IMR-90 (cell line): ENCODE results near the gene CERS6. TPM values are rescaled to one million over a fixed set of nuclear protein-coding genes. Genes with fewer than 3 reads are reported as not detected.

Experiments used
- ATAC-seq: fragments of 200-7000 bp; cut with Tn5 transposase; 2 replicates; pipeline ENCODE4 v1.9.1; 2020; ENCODE audit warnings: low read depth, mild to moderate bottlenecking, moderate library complexity
- BruUV-seq: library from RNA; stranded (reverse); fragments of 400-500 nt; replicated peaks from 2 replicates; lab custom pipeline; 2021; lab: Mats Ljungman, UMichigan
- CTCF ChIA-PET: fragments of 300-600 bp; formaldehyde crosslinking; extraction: SDS; loops from one replicate; lab custom pipeline; 2021; ENCODE audit warnings: antibody characterized with exemption; lab: Yijun Ruan, JAX
- POLR2A ChIA-PET: fragments of 300-600 bp; sonication (Branson Sonifier 250); formaldehyde crosslinking; loops from one replicate; lab custom pipeline; 2022; ENCODE audit warnings: antibody characterized with exemption; ENCODE audit not compliant: unreplicated experiment; lab: Charles Lee
- DNase-seq: peaks from one replicate; pipeline ENCODE4 v3.0.0; 2013
- H2AFZ ChIP-seq: replicated peaks from 2 replicates; pipeline ENCODE3; 2013; ENCODE audit warnings: low read length, mild to moderate bottlenecking; ENCODE audit not compliant: poor library complexity
- H2AK5ac ChIP-seq: 2 replicates; pipeline ENCODE4 v1.6.1; 2013; ENCODE audit warnings: low read depth, low read length, inconsistent platforms
- H2AK9ac ChIP-seq: replicated peaks from 2 replicates; pipeline ENCODE3; 2013; ENCODE audit warnings: mild to moderate bottlenecking, low read depth, low read length, moderate library complexity; ENCODE audit not compliant: poor library complexity
- H2BK120ac ChIP-seq: 2 replicates; pipeline ENCODE4 v1.6.1; 2013; ENCODE audit warnings: low read depth, low read length, inconsistent platforms
- H2BK15ac ChIP-seq: 3 replicates; pipeline ENCODE4 v1.6.1; 2013; ENCODE audit warnings: low read depth, low read length, inconsistent platforms
- H2BK20ac ChIP-seq: 2 replicates; pipeline ENCODE4 v1.6.1; 2013; ENCODE audit warnings: low read depth, mild to moderate bottlenecking, inconsistent platforms, low read length, moderate library complexity
- H2BK5ac ChIP-seq: 2 replicates; pipeline ENCODE4 v1.6.1; 2013; ENCODE audit warnings: mild to moderate bottlenecking, low read depth, low read length, inconsistent platforms; ENCODE audit not compliant: poor library complexity, severe bottlenecking
- H3K14ac ChIP-seq: replicated peaks from 2 replicates; pipeline ENCODE4 v1.6.1; 2013; ENCODE audit warnings: low read depth, low read length, inconsistent platforms
- H3K18ac ChIP-seq: 2 replicates; pipeline ENCODE4 v1.6.1; 2013; ENCODE audit warnings: low read depth, low read length, control low read depth
- H3K23ac ChIP-seq: 2 replicates; pipeline ENCODE4 v1.6.1; 2013; ENCODE audit warnings: low read depth, low read length, inconsistent platforms
- H3K27ac ChIP-seq: 2 replicates; pipeline ENCODE4 v1.5.1; 2013; ENCODE audit warnings: mild to moderate bottlenecking, control low read depth, low read length; ENCODE audit not compliant: insufficient read depth
- H3K27me3 ChIP-seq: 2 replicates; pipeline ENCODE4 v1.6.1; 2013; ENCODE audit warnings: low read length; ENCODE audit not compliant: control insufficient read depth, insufficient read depth
- H3K36me3 ChIP-seq: 2 replicates; pipeline ENCODE4 v1.6.1; 2013; ENCODE audit warnings: low read length, mixed read lengths; ENCODE audit not compliant: control insufficient read depth, insufficient read depth
- H3K4ac ChIP-seq: 2 replicates; pipeline ENCODE4 v1.6.1; 2013; ENCODE audit warnings: low read depth, low read length, inconsistent platforms
- H3K4me1 ChIP-seq: 2 replicates; pipeline ENCODE4 v1.6.1; 2013; ENCODE audit warnings: low read length, mixed read lengths; ENCODE audit not compliant: control insufficient read depth, insufficient read depth
- H3K4me2 ChIP-seq: 2 replicates; pipeline ENCODE4 v1.6.1; 2013; ENCODE audit warnings: low read depth, mild to moderate bottlenecking, control low read depth, low read length, moderate library complexity
- H3K4me3 ChIP-seq: 2 replicates; pipeline ENCODE4 v1.5.1; 2013; ENCODE audit warnings: low read depth, mild to moderate bottlenecking, control low read depth, low read length, moderate library complexity; ENCODE audit not compliant: insufficient read depth
- H3K56ac ChIP-seq: 2 replicates; pipeline ENCODE4 v1.6.1; 2013; ENCODE audit warnings: low read length, inconsistent platforms; ENCODE audit not compliant: insufficient read depth; ENCODE audit errors: extremely low read depth
- H3K79me1 ChIP-seq, 2 experiments: 2 replicates each; pipeline ENCODE4 v1.6.1; 2013; ENCODE audit warnings: low read length in 2 of 2, inconsistent platforms in 1 of 2, low read depth in 1 of 2
- H3K9ac ChIP-seq: 2 replicates; pipeline ENCODE4 v1.6.1; 2013; ENCODE audit warnings: low read depth, low read length, control low read depth
- H3K9me1 ChIP-seq: 2 replicates; pipeline ENCODE4 v1.6.1; 2013; ENCODE audit warnings: low read length, inconsistent platforms; ENCODE audit not compliant: insufficient read depth
- H3K9me3 ChIP-seq: 2 replicates; pipeline ENCODE4 v1.6.1; 2013; ENCODE audit warnings: low read length; ENCODE audit not compliant: control insufficient read depth, insufficient read depth
- H4K20me1 ChIP-seq: 2 replicates; pipeline ENCODE4 v1.6.1; 2013; ENCODE audit warnings: low read length, inconsistent platforms; ENCODE audit not compliant: insufficient read depth
- H4K5ac ChIP-seq: 2 replicates; pipeline ENCODE4 v1.6.1; 2013; ENCODE audit warnings: mild to moderate bottlenecking, low read depth, low read length, control low read depth
- H4K8ac ChIP-seq, 2 experiments: 2 replicates each; pipeline ENCODE4 v1.6.1; 2013; ENCODE audit warnings: low read depth in 2 of 2, low read length in 2 of 2, control low read depth in 1 of 2, inconsistent platforms in 1 of 2
- H4K91ac ChIP-seq: 2 replicates; pipeline ENCODE4 v1.6.1; 2013; ENCODE audit warnings: low read depth, low read length, inconsistent platforms; ENCODE audit not compliant: insufficient read depth
- CEBPB ChIP-seq: IDR thresholded peaks from 2 replicates; pipeline ENCODE4 v1.6.1; 2012; ENCODE audit warnings: low read depth, low read length, improper control_type of control experiment
- CHD1 ChIP-seq: IDR thresholded peaks from 2 replicates; pipeline ENCODE4 v1.6.1; 2012; ENCODE audit warnings: low read depth, low read length, improper control_type of control experiment
- CTCF ChIP-seq: conservative IDR thresholded peaks from 2 replicates; pipeline ENCODE4 v1.5.1; 2012; ENCODE audit warnings: mild to moderate bottlenecking, low read depth, low read length, improper control_type of control experiment
- ELK1 ChIP-seq: fragments of 150-350 bp; IDR thresholded peaks from 2 replicates; pipeline ENCODE4 v1.6.1; 2016; ENCODE audit warnings: low read depth, mild to moderate bottlenecking, low read length, moderate library complexity, borderline replicate concordance
- FOS ChIP-seq: fragments of 150-350 bp; IDR thresholded peaks from 2 replicates; pipeline ENCODE4 v1.6.1; 2016; ENCODE audit warnings: low read depth, low read length
- MXI1 ChIP-seq: IDR thresholded peaks from 2 replicates; pipeline ENCODE4 v1.6.1; 2012; ENCODE audit warnings: low read depth, mild to moderate bottlenecking, low read length, moderate library complexity, borderline replicate concordance
- NFE2L2 ChIP-seq: fragments of 150-350 bp; IDR thresholded peaks from 2 replicates; pipeline ENCODE4 v1.6.1; 2016; ENCODE audit warnings: low read depth, mild to moderate bottlenecking, low read length
- POLR2A ChIP-seq: IDR thresholded peaks from 2 replicates; pipeline ENCODE4 v1.6.1; 2012; ENCODE audit warnings: mild to moderate bottlenecking, low read depth, low read length
- RAD21 ChIP-seq: IDR thresholded peaks from 2 replicates; pipeline ENCODE4 v1.6.1; 2012; ENCODE audit warnings: low read length, improper control_type of control experiment
- RCOR1 ChIP-seq: IDR thresholded peaks from 2 replicates; pipeline ENCODE4 v1.6.1; 2012; ENCODE audit warnings: mild to moderate bottlenecking, low read length, improper control_type of control experiment; ENCODE audit not compliant: insufficient replicate concordance
- RFX5 ChIP-seq: IDR thresholded peaks from 2 replicates; pipeline ENCODE4 v1.8.0; 2012; ENCODE audit warnings: low read depth, mild to moderate bottlenecking, low read length, moderate library complexity
- WGBS, 2 experiments: methylation state at CpG; one replicate each; pipeline versions ENCODE4 v1.1.5 to v1.1.7; 2013; ENCODE audit warnings: missing lambda C conversion rate in 2 of 2; ENCODE audit not compliant: insufficient read length in 1 of 2; ENCODE audit errors: extremely low coverage in 2 of 2; 5-methylcytosine and 5-hydroxymethylcytosine counted together
- dilution Hi-C: fragments of 300-500 bp; cut with HindIII; formaldehyde crosslinking; loops from one replicate; pipeline ENCODE4 v1.14.3; 2018; ENCODE audit warnings: low sequenced_read_pairs; ENCODE audit not compliant: unreplicated experiment
- in situ Hi-C: fragments of 300-500 bp; cut with MboI; formaldehyde crosslinking; loops from 3 replicates; pipeline ENCODE4 v1.14.3; 2019; ENCODE audit warnings: low sequenced_read_pairs, inconsistent platforms, mixed read lengths
- intact Hi-C: fragments of 100-400 bp; cut with micrococcal nuclease; formaldehyde crosslinking; loops from 2 replicates; pipeline ENCODE4 v1.10.0; 2022
- polyA plus RNA-seq, 3 experiments: library from polyadenylated mRNA; depleted of rRNA; stranded (reverse); fragments of >200 nt; gene quantifications; 2 replicates each; pipeline ENCODE4 v1.2.3, GENCODE V29; 2012; ENCODE audit warnings: low replicate concordance in 1 of 3
- total RNA-seq: library from RNA; depleted of rRNA; stranded (reverse); fragments of >200 nt; gene quantifications from 2 replicates; pipeline ENCODE4 v1.2.3, GENCODE V29; 2012

The CERS6 gene
- total and polyA plus RNA-seq, 2 of the 4 experiments (the other 2 are of a cell fraction) = 2.1 to 5.7 TPM

GRCh38 chr2:168525716-168526446 lies 69.8 kb downstream of the CERS6 start (continued):
- no peak for TF ChIP-seq CTCF

- Histone ChIP-seq H3K4me2 (no peak overlapping the region), H3K79me1 (0 out of 4 replicates have a peak, but pooled peaks cover 0 to 5% of the 10 kb centered on the region in 2 experiments), H3K9me1 (0 out of 2 replicates have a peak, but pooled peaks cover 3% of the 10 kb centered on the region), H4K5ac (no peak overlapping the region), H2AFZ (no peak overlapping the region), H2BK20ac (no peak overlapping the region), H3K56ac (no peak overlapping the region), H3K27me3 (no peaks in the 10 kb centered on the region), H3K27ac (no peak overlapping the region), H2BK120ac (no peak overlapping the region), H2AK5ac (no peak overlapping the region), H4K20me1 (no peaks in the 10 kb centered on the region), H3K9ac (no peak overlapping the region), H4K8ac (no peak overlapping the region), H3K4me1 (peaks cover 12% of the 10 kb centered on the region; the same call in 1 of the 2 replicates), H3K9me3 (no peaks in the 10 kb centered on the region), H3K4me3 (no peak overlapping the region), H2AK9ac (no peak overlapping the region), H3K18ac (no peak overlapping the region), H2BK5ac (no peak overlapping the region), H3K14ac (no peak overlapping the region), H3K23ac (no peak overlapping the region), H2BK15ac (no peak overlapping the region), H3K4ac (no peak overlapping the region), H4K91ac (no peak overlapping the region), H3K36me3 (no peaks in the 10 kb centered on the region)
- CTCF ChIA-PET = interaction anchor here (1.4 kb wide), 1 partner anchor 18 kb away, joined by 3 read pairs; no protein-coding TSS in a partner anchor
- in situ Hi-C loops (no loop called here), intact Hi-C loops (no loop called here), dilution Hi-C loops (no loop called here)
- ATAC-seq (no peak), DNase-seq (no peak)
- no CpG with 5 or more reads among the region's 3 CpGs for WGBS, 2 experiments
- POLR2A ChIA-PET = no interaction called here
- no TSS peak for BruUV-seq
- TF ChIP-seq RFX5 (no peak), ELK1 (no peak), RCOR1 (no peak), NFE2L2 (no peak), RAD21 (no peak), CEBPB (no peak), FOS (no peak), CHD1 (no peak), CTCF (no peak), POLR2A (no peak), MXI1 (no peak)
These were observed 70.6 kb downstream of the CERS6 start for GRCh38 chr2:168526641-168527040.
